WTC11 (cell line): ENCODE data around the gene LTA. TPM values are rescaled to one million over a fixed set of nuclear protein-coding genes. Genes with fewer than 3 reads are reported as not detected.

ENCODE experiments used
- AR ChIP-seq: fragments of 250-450 bp; sonication (Bioruptor Pico); IDR thresholded peaks from 2 replicates; pipeline ENCODE4 v1.9.0; 2021; ENCODE audit warnings: mild to moderate bottlenecking
- ATF2 ChIP-seq: sonication (generic); formaldehyde crosslinking; IDR thresholded peaks from 2 replicates; pipeline ENCODE4 v1.8.1; 2022; ENCODE audit warnings: low read depth, missing genetic modification reagents, borderline replicate concordance
- CBFB ChIP-seq: sonication (generic); formaldehyde crosslinking; IDR thresholded peaks from 2 replicates; pipeline ENCODE4 v1.8.1; 2022; ENCODE audit warnings: mild to moderate bottlenecking, low read depth, missing genetic modification reagents
- CREB1 ChIP-seq: sonication (generic); formaldehyde crosslinking; IDR thresholded peaks from 2 replicates; pipeline ENCODE4 v1.8.0; 2023; ENCODE audit warnings: mild to moderate bottlenecking, missing genetic modification reagents
- ETV6 ChIP-seq: sonication (generic); formaldehyde crosslinking; IDR thresholded peaks from 2 replicates; pipeline ENCODE4 v1.8.1; 2022; ENCODE audit warnings: mild to moderate bottlenecking, missing genetic modification reagents
- FOXJ3 ChIP-seq: sonication (generic); formaldehyde crosslinking; IDR thresholded peaks from 2 replicates; pipeline ENCODE4 v1.9.0; 2021; ENCODE audit warnings: missing genetic modification reagents, mild to moderate bottlenecking, borderline replicate concordance
- FOXK1 ChIP-seq: sonication (generic); formaldehyde crosslinking; IDR thresholded peaks from 2 replicates; pipeline ENCODE4 v1.8.0; 2022; ENCODE audit warnings: mild to moderate bottlenecking, moderate library complexity, missing genetic modification reagents
- GTF2I ChIP-seq: fragments of 250-450 bp; sonication (Bioruptor Pico); conservative IDR thresholded peaks from 2 replicates; pipeline ENCODE4 v1.4.0; 2021; ENCODE audit warnings: mild to moderate bottlenecking
- IRF1 ChIP-seq: sonication (generic); formaldehyde crosslinking; IDR thresholded peaks from 2 replicates; pipeline ENCODE4 v1.8.0; 2023; ENCODE audit warnings: missing genetic modification reagents
- NR2C2 ChIP-seq: sonication (generic); formaldehyde crosslinking; IDR thresholded peaks from 2 replicates; pipeline ENCODE4 v1.8.0; 2022; ENCODE audit warnings: mild to moderate bottlenecking, missing genetic modification reagents
- RELA ChIP-seq: sonication (generic); formaldehyde crosslinking; IDR thresholded peaks from 2 replicates; pipeline ENCODE4 v1.8.1; 2022; ENCODE audit warnings: missing genetic modification reagents, mild to moderate bottlenecking, borderline replicate concordance
- SMAD3 ChIP-seq: sonication (generic); formaldehyde crosslinking; IDR thresholded peaks from 2 replicates; pipeline ENCODE4 v1.8.0; 2022; ENCODE audit warnings: missing genetic modification reagents, mild to moderate bottlenecking, borderline replicate concordance
- USF2 ChIP-seq: sonication (generic); formaldehyde crosslinking; IDR thresholded peaks from 2 replicates; pipeline ENCODE4 v1.8.1; 2023; ENCODE audit warnings: mild to moderate bottlenecking, missing genetic modification reagents, moderate library complexity
- ZBTB21 ChIP-seq: sonication (generic); formaldehyde crosslinking; IDR thresholded peaks from 2 replicates; pipeline ENCODE4 v1.8.1; 2023; ENCODE audit warnings: mild to moderate bottlenecking, missing genetic modification reagents, borderline replicate concordance
- ZNF671 ChIP-seq: fragments of 250-450 bp; sonication (Bioruptor Pico); IDR thresholded peaks from 2 replicates; pipeline ENCODE4 v1.8.0; 2021; ENCODE audit warnings: mild to moderate bottlenecking
- total RNA-seq: library from RNA; stranded (reverse); gene quantifications from 3 replicates; pipeline ENCODE4 v1.2.3, GENCODE V29; 2021
- TF ChIP-seq, protein P1 (sequence below): fragments of 250-450 bp; sonication (Bioruptor Pico); IDR thresholded peaks from 2 replicates; pipeline ENCODE4 v2.1.2; 2022; ENCODE audit warnings: mild to moderate bottlenecking, moderate library complexity
- TF ChIP-seq, protein P2 (sequence below): fragments of 250-450 bp; sonication (Bioruptor Pico); IDR thresholded peaks from 2 replicates; pipeline ENCODE4 v1.9.0; 2021; ENCODE audit warnings: mild to moderate bottlenecking, borderline replicate concordance
- TF ChIP-seq, protein P3 (sequence below): sonication (generic); formaldehyde crosslinking; IDR thresholded peaks from 2 replicates; pipeline ENCODE4 v1.8.1; 2022; ENCODE audit warnings: missing genetic modification reagents, borderline replicate concordance
- TF ChIP-seq, protein P4 (sequence below): sonication (generic); formaldehyde crosslinking; IDR thresholded peaks from 2 replicates; pipeline ENCODE4 v1.8.1; 2023; ENCODE audit warnings: mild to moderate bottlenecking, missing genetic modification reagents
- TF ChIP-seq, protein P5 (sequence below): sonication (generic); formaldehyde crosslinking; conservative IDR thresholded peaks from 2 replicates; pipeline ENCODE4 v1.8.1; 2023; ENCODE audit warnings: mild to moderate bottlenecking, low read depth, missing genetic modification reagents, moderate library complexity

The LTA gene
- total RNA-seq, 1 experiment from 2014 or later: 0.46 TPM

GRCh38 chr6:31546339-31546957 lies 25.6 kb upstream of the LTA start, which contains the start of gene ATP6V1G2 (continued):
- TF ChIP-seq AR (no peak), IRF1 (no peak), GTF2I (CRISPR knock-in tag) (no peak), RELA (CRISPR knock-in tag) (no peak), ZNF671 (CRISPR knock-in tag) (no peak), ATF2 (CRISPR knock-in tag) (no peak), USF2 (no peak), ZBTB21 (CRISPR knock-in tag) (no peak), CREB1 (CRISPR knock-in tag) (no peak), FOXK1 (CRISPR knock-in tag) (peak; percentile 76), SMAD3 (CRISPR knock-in tag) (no peak), FOXJ3 (no peak), ETV6 (CRISPR knock-in tag) (peak; percentile 82; the same call in 1 of the 2 replicates), NR2C2 (no peak), CBFB (no peak)
- TF ChIP-seq, protein P1, sequence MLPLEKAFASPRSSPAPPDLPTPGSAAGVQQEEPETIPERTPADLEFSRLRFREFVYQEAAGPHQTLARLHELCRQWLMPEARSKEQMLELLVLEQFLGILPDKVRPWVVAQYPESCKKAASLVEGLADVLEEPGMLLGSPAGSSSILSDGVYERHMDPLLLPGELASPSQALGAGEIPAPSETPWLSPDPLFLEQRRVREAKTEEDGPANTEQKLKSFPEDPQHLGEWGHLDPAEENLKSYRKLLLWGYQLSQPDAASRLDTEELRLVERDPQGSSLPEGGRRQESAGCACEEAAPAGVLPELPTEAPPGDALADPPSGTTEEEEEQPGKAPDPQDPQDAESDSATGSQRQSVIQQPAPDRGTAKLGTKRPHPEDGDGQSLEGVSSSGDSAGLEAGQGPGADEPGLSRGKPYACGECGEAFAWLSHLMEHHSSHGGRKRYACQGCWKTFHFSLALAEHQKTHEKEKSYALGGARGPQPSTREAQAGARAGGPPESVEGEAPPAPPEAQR (CRISPR knock-in tag): no peak
- TF ChIP-seq, protein P2, sequence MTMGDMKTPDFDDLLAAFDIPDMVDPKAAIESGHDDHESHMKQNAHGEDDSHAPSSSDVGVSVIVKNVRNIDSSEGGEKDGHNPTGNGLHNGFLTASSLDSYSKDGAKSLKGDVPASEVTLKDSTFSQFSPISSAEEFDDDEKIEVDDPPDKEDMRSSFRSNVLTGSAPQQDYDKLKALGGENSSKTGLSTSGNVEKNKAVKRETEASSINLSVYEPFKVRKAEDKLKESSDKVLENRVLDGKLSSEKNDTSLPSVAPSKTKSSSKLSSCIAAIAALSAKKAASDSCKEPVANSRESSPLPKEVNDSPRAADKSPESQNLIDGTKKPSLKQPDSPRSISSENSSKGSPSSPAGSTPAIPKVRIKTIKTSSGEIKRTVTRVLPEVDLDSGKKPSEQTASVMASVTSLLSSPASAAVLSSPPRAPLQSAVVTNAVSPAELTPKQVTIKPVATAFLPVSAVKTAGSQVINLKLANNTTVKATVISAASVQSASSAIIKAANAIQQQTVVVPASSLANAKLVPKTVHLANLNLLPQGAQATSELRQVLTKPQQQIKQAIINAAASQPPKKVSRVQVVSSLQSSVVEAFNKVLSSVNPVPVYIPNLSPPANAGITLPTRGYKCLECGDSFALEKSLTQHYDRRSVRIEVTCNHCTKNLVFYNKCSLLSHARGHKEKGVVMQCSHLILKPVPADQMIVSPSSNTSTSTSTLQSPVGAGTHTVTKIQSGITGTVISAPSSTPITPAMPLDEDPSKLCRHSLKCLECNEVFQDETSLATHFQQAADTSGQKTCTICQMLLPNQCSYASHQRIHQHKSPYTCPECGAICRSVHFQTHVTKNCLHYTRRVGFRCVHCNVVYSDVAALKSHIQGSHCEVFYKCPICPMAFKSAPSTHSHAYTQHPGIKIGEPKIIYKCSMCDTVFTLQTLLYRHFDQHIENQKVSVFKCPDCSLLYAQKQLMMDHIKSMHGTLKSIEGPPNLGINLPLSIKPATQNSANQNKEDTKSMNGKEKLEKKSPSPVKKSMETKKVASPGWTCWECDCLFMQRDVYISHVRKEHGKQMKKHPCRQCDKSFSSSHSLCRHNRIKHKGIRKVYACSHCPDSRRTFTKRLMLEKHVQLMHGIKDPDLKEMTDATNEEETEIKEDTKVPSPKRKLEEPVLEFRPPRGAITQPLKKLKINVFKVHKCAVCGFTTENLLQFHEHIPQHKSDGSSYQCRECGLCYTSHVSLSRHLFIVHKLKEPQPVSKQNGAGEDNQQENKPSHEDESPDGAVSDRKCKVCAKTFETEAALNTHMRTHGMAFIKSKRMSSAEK (CRISPR knock-in tag): no peak
- TF ChIP-seq, protein P3, sequence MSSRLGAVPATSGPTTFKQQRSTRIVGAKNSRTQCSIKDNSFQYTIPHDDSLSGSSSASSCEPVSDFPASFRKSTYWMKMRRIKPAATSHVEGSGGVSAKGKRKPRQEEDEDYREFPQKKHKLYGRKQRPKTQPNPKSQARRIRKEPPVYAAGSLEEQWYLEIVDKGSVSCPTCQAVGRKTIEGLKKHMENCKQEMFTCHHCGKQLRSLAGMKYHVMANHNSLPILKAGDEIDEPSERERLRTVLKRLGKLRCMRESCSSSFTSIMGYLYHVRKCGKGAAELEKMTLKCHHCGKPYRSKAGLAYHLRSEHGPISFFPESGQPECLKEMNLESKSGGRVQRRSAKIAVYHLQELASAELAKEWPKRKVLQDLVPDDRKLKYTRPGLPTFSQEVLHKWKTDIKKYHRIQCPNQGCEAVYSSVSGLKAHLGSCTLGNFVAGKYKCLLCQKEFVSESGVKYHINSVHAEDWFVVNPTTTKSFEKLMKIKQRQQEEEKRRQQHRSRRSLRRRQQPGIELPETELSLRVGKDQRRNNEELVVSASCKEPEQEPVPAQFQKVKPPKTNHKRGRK (CRISPR knock-in tag): no peak
- TF ChIP-seq, protein P4, sequence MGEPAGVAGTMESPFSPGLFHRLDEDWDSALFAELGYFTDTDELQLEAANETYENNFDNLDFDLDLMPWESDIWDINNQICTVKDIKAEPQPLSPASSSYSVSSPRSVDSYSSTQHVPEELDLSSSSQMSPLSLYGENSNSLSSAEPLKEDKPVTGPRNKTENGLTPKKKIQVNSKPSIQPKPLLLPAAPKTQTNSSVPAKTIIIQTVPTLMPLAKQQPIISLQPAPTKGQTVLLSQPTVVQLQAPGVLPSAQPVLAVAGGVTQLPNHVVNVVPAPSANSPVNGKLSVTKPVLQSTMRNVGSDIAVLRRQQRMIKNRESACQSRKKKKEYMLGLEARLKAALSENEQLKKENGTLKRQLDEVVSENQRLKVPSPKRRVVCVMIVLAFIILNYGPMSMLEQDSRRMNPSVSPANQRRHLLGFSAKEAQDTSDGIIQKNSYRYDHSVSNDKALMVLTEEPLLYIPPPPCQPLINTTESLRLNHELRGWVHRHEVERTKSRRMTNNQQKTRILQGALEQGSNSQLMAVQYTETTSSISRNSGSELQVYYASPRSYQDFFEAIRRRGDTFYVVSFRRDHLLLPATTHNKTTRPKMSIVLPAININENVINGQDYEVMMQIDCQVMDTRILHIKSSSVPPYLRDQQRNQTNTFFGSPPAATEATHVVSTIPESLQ: no peak
- TF ChIP-seq, protein P5, sequence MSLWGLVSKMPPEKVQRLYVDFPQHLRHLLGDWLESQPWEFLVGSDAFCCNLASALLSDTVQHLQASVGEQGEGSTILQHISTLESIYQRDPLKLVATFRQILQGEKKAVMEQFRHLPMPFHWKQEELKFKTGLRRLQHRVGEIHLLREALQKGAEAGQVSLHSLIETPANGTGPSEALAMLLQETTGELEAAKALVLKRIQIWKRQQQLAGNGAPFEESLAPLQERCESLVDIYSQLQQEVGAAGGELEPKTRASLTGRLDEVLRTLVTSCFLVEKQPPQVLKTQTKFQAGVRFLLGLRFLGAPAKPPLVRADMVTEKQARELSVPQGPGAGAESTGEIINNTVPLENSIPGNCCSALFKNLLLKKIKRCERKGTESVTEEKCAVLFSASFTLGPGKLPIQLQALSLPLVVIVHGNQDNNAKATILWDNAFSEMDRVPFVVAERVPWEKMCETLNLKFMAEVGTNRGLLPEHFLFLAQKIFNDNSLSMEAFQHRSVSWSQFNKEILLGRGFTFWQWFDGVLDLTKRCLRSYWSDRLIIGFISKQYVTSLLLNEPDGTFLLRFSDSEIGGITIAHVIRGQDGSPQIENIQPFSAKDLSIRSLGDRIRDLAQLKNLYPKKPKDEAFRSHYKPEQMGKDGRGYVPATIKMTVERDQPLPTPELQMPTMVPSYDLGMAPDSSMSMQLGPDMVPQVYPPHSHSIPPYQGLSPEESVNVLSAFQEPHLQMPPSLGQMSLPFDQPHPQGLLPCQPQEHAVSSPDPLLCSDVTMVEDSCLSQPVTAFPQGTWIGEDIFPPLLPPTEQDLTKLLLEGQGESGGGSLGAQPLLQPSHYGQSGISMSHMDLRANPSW (CRISPR knock-in tag): no peak
